ENCODE measurements around the gene NPPB.

NPPB gene

GRCh38 chr1:11856698-11857097, 2.0 kb downstream of the NPPB start:
- Histone ChIP-seq H3K14ac (ENCODE audit: low read length) (no peak overlapping the region), H2BK120ac (ENCODE audit: low read depth, low read length) (no peak overlapping the region), H2BK12ac (ENCODE audit: low read length) (no peak overlapping the region), H3K18ac (ENCODE audit: low read length) (no peak overlapping the region), H3K23ac (ENCODE audit: low read depth, low read length, poor library complexity) (no peak overlapping the region), H3K36me3 (replicated peaks in 1 of 2; ENCODE audit: control insufficient read depth in 2 of 2, insufficient read depth in 2 of 2, low read length in 2 of 2) (no peaks in the 10 kb centered on the region), H3K4ac (ENCODE audit: low read length) (no peak overlapping the region), H3K4me2 (ENCODE audit: insufficient read depth, low read length, poor library complexity, severe bottlenecking) (no peak overlapping the region), H3K9me3 (replicated peaks in 1 of 2; ENCODE audit: control insufficient read depth in 2 of 2, insufficient read depth in 1 of 2, low read depth in 1 of 2, low read length in 2 of 2) (no peaks in the 10 kb centered on the region), H3K9ac (ENCODE audit: low read depth, low read length, poor library complexity) (no peak overlapping the region), H2BK15ac (ENCODE audit: low read length) (no peak overlapping the region), H2AFZ (ENCODE audit: low read length) (no peak overlapping the region), H3K4me1 (ENCODE audit: control insufficient read depth in 2 of 2, insufficient read depth in 1 of 2, low read depth in 1 of 2, low read length in 2 of 2) (peaks cover 3% of the 10 kb centered on the region in 2 donors), H2AK5ac (ENCODE audit: low read depth, low read length) (no peak overlapping the region), H3K27me3 (ENCODE audit: control insufficient read depth in 3 of 3, insufficient read depth in 3 of 3, low read depth in 1 of 3, low read length in 3 of 3) (peaks cover 0 to 46% (median 17%) of the 10 kb centered on the region in 3 experiments), H4K91ac (ENCODE audit: low read depth, low read length, poor library complexity) (no peak overlapping the region), H2BK5ac (ENCODE audit: low read length) (no peak overlapping the region), H3K4me3 (ENCODE audit: low read length in 2 of 2) (no peak overlapping the region), H3K79me1 (ENCODE audit: low read depth, low read length) (no peaks in the 10 kb centered on the region), H4K8ac (ENCODE audit: low read depth, low read length) (no peak overlapping the region), H3K27ac (replicated peaks; ENCODE audit: low read length) (no peak overlapping the region)
- WGBS, 2 donors (ENCODE audit: extremely low coverage in 2 of 2, insufficient read length in 2 of 2, insufficient replicate concordance in 1 of 2), result no CpG with 5 or more reads among the region's 3 CpGs
- DNase-seq (ENCODE audit: low spot score), result no peak

- Histone ChIP-seq H3K4me3 (ENCODE audit: low read length in 2 of 2) (no peak overlapping the region), H3K14ac (ENCODE audit: low read length) (no peak overlapping the region), H3K9ac (ENCODE audit: low read depth, low read length, poor library complexity) (no peak overlapping the region), H3K23ac (ENCODE audit: low read depth, low read length, poor library complexity) (no peak overlapping the region), H3K4me1 (ENCODE audit: control insufficient read depth in 2 of 2, insufficient read depth in 1 of 2, low read depth in 1 of 2, low read length in 2 of 2) (peaks cover 3% of the 10 kb centered on the region in 2 donors), H3K27me3 (ENCODE audit: control insufficient read depth in 3 of 3, insufficient read depth in 3 of 3, low read depth in 1 of 3, low read length in 3 of 3) (peaks cover 0 to 35% (median 17%) of the 10 kb centered on the region in 3 experiments), H2AFZ (ENCODE audit: low read length) (no peak overlapping the region), H2BK5ac (ENCODE audit: low read length) (no peak overlapping the region), H4K91ac (ENCODE audit: low read depth, low read length, poor library complexity) (no peak overlapping the region), H4K8ac (ENCODE audit: low read depth, low read length) (no peak overlapping the region), H3K79me1 (ENCODE audit: low read depth, low read length) (no peaks in the 10 kb centered on the region), H3K27ac (replicated peaks; ENCODE audit: low read length) (no peak overlapping the region), H3K4me2 (ENCODE audit: insufficient read depth, low read length, poor library complexity, severe bottlenecking) (no peak overlapping the region), H2BK15ac (ENCODE audit: low read length) (no peak overlapping the region), H2BK120ac (ENCODE audit: low read depth, low read length) (no peak overlapping the region), H3K4ac (ENCODE audit: low read length) (no peak overlapping the region), H3K36me3 (replicated peaks in 1 of 2; ENCODE audit: control insufficient read depth in 2 of 2, insufficient read depth in 2 of 2, low read length in 2 of 2) (no peaks in the 10 kb centered on the region), H3K18ac (ENCODE audit: low read length) (no peak overlapping the region), H3K9me3 (replicated peaks in 1 of 2; ENCODE audit: control insufficient read depth in 2 of 2, insufficient read depth in 1 of 2, low read depth in 1 of 2, low read length in 2 of 2) (no peaks in the 10 kb centered on the region), H2BK12ac (ENCODE audit: low read length) (no peak overlapping the region), H2AK5ac (ENCODE audit: low read depth, low read length) (no peak overlapping the region)
- no peak for DNase-seq (ENCODE audit: low spot score)
- no CpG with 5 or more reads among the region's 8 CpGs for WGBS, 2 donors (ENCODE audit: extremely low coverage in 2 of 2, insufficient read length in 2 of 2, insufficient replicate concordance in 1 of 2)
Observed at GRCh38 chr1:11855430-11855829, 3.3 kb downstream of the NPPB start.

DNA sequence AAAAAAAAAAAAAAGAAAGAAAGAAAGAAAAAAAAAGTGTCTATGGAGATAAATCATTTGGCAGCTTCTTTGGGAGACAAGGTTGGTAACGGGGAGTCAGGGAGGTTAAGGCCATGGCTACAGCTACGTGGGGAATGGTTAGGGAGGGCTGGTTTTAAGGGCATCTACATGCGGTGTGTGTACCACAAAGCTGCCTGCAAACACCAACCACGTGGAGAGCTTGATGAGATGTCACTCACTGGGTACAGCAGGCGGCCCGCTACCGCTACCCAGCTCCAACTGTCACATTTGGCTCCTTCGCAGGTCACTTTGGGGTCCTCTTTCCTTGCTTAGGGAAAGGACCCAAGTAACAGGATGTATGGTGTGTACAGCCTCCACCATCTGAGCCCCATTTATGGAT, 4.2 kb downstream of the NPPB start:
- peaks cover 0 to 31% (median 17%) of the 10 kb centered on the region in 3 experiments for H3K27me3 ChIP-seq (ENCODE audit: control insufficient read depth in 3 of 3, insufficient read depth in 3 of 3, low read depth in 1 of 3, low read length in 3 of 3)
- H2BK120ac ChIP-seq (ENCODE audit: low read depth, low read length), result no peak overlapping the region
- DNase-seq (ENCODE audit: low spot score), result no peak
- no peak overlapping the region for H3K23ac ChIP-seq (ENCODE audit: low read depth, low read length, poor library complexity)
- H2AK5ac ChIP-seq (ENCODE audit: low read depth, low read length), result no peak overlapping the region
- no peaks in the 10 kb centered on the region for H3K79me1 ChIP-seq (ENCODE audit: low read depth, low read length)
- peak overlapping the region; percentile 0 for H3K9ac ChIP-seq (ENCODE audit: low read depth, low read length, poor library complexity)
- no peaks in the 10 kb centered on the region for H3K36me3 ChIP-seq (replicated peaks in 1 of 2; ENCODE audit: control insufficient read depth in 2 of 2, insufficient read depth in 2 of 2, low read length in 2 of 2)
- H3K4me3 ChIP-seq (ENCODE audit: low read length in 2 of 2), result no peak overlapping the region
- no peak overlapping the region for H3K4ac ChIP-seq (ENCODE audit: low read length)
- peaks cover 1 to 3% of the 10 kb centered on the region in 2 donors for H3K4me1 ChIP-seq (ENCODE audit: control insufficient read depth in 2 of 2, insufficient read depth in 1 of 2, low read depth in 1 of 2, low read length in 2 of 2)
- no peak overlapping the region for H4K91ac ChIP-seq (ENCODE audit: low read depth, low read length, poor library complexity)
- no peak overlapping the region for H4K8ac ChIP-seq (ENCODE audit: low read depth, low read length)
- no peak overlapping the region for H2BK5ac ChIP-seq (ENCODE audit: low read length)
- no peak overlapping the region for H2BK12ac ChIP-seq (ENCODE audit: low read length)
- H2BK15ac ChIP-seq (ENCODE audit: low read length), result no peak overlapping the region
- H3K18ac ChIP-seq (ENCODE audit: low read length), result no peak overlapping the region
- no peak overlapping the region for H3K14ac ChIP-seq (ENCODE audit: low read length)
- H3K4me2 ChIP-seq (ENCODE audit: insufficient read depth, low read length, poor library complexity, severe bottlenecking), result no peak overlapping the region
- no peak overlapping the region for H3K27ac ChIP-seq (replicated peaks; ENCODE audit: low read length)
- no CpG with 5 or more reads among the region's 8 CpGs for WGBS, 2 donors (ENCODE audit: extremely low coverage in 2 of 2, insufficient read length in 2 of 2, insufficient replicate concordance in 1 of 2)
- no peak overlapping the region for H2AFZ ChIP-seq (ENCODE audit: low read length)
- H3K9me3 ChIP-seq (replicated peaks in 1 of 2; ENCODE audit: control insufficient read depth in 2 of 2, insufficient read depth in 1 of 2, low read depth in 1 of 2, low read length in 2 of 2), result no peaks in the 10 kb centered on the region

DNA sequence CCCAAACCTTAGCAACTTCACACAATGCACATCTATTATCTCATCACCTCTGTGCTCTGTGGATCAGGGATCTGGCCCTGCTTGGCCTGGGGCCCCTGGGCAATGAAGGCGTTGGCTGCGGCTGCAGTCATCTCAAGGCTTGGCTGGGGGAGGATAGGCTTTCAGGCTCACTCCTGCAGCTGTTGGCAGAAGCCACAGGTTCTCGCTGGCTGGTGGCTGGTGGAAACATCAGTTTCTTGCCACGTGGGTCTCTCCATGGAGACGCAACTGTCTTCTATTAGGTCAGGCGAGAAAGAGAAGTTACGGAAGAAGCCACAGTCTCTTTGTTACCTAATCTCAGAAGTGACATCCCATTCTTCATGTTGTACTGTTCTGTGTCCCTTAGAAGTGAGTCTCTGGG, 7.6 kb downstream of the NPPB start:
- no peak overlapping the region for H2AK5ac ChIP-seq (ENCODE audit: low read depth, low read length)
- WGBS, 2 donors (ENCODE audit: extremely low coverage in 2 of 2, insufficient read length in 2 of 2, insufficient replicate concordance in 1 of 2), result no CpG with 5 or more reads among the region's 7 CpGs
- no peak overlapping the region for H2AFZ ChIP-seq (ENCODE audit: low read length)
- no peak overlapping the region for H3K27ac ChIP-seq (replicated peaks; ENCODE audit: low read length)
- no peak overlapping the region for H3K14ac ChIP-seq (ENCODE audit: low read length)
- H3K4ac ChIP-seq (ENCODE audit: low read length), result no peak overlapping the region
- H2BK12ac ChIP-seq (ENCODE audit: low read length), result no peak overlapping the region
- DNase-seq (ENCODE audit: low spot score), result no peak
- no peaks in the 10 kb centered on the region for H3K4me1 ChIP-seq (ENCODE audit: control insufficient read depth in 2 of 2, insufficient read depth in 1 of 2, low read depth in 1 of 2, low read length in 2 of 2)
- no peak overlapping the region for H2BK120ac ChIP-seq (ENCODE audit: low read depth, low read length)
- H3K18ac ChIP-seq (ENCODE audit: low read length), result no peak overlapping the region
- no peaks in the 10 kb centered on the region for H3K79me1 ChIP-seq (ENCODE audit: low read depth, low read length)
- no peak overlapping the region for H2BK5ac ChIP-seq (ENCODE audit: low read length)
- no peak overlapping the region for H3K4me3 ChIP-seq (ENCODE audit: low read length in 2 of 2)
- H4K8ac ChIP-seq (ENCODE audit: low read depth, low read length), result no peak overlapping the region
- H3K27me3 ChIP-seq (ENCODE audit: control insufficient read depth in 3 of 3, insufficient read depth in 3 of 3, low read depth in 1 of 3, low read length in 3 of 3), result no peaks in the 10 kb centered on the region
- H2BK15ac ChIP-seq (ENCODE audit: low read length), result no peak overlapping the region
- H3K36me3 ChIP-seq (replicated peaks in 1 of 2; ENCODE audit: control insufficient read depth in 2 of 2, insufficient read depth in 2 of 2, low read length in 2 of 2), result peaks cover 0 to 10% of the 10 kb centered on the region in 2 donors
- no peaks in the 10 kb centered on the region for H3K9me3 ChIP-seq (replicated peaks in 1 of 2; ENCODE audit: control insufficient read depth in 2 of 2, insufficient read depth in 1 of 2, low read depth in 1 of 2, low read length in 2 of 2)
- no peak overlapping the region for H3K23ac ChIP-seq (ENCODE audit: low read depth, low read length, poor library complexity)
- H3K4me2 ChIP-seq (ENCODE audit: insufficient read depth, low read length, poor library complexity, severe bottlenecking), result no peak overlapping the region
- no peak overlapping the region for H4K91ac ChIP-seq (ENCODE audit: low read depth, low read length, poor library complexity)
- no peak overlapping the region for H3K9ac ChIP-seq (ENCODE audit: low read depth, low read length, poor library complexity)
